Esophagus squamous epithelium (tissue), 5 donors: Measurements from ENCODE around the gene CYTH2. TPM values are rescaled to one million over a fixed set of nuclear protein-coding genes. Genes with fewer than 3 reads are reported as not detected.

ENCODE experiments used
- DNase-seq: peaks from one replicate; lab custom pipeline; 2025; lab: John Stamatoyannopoulos, UW
- H3K27ac ChIP-seq, 4 donors: fragments of 200-600 bp; sonication (generic); one replicate each; pipeline ENCODE4 v1.5.1; 2016 to 2019; ENCODE audit warnings: mild to moderate bottlenecking in 1 of 4
- H3K27me3 ChIP-seq, 4 donors: fragments of 200-600 bp; sonication (generic); 1 replicate in 3 of 4; 2 replicates in 1 of 4; pipeline versions ENCODE4 v1.5.1 to v1.6.0; 2017 to 2021; ENCODE audit warnings: antibody characterized with exemption in 1 of 4
- H3K36me3 ChIP-seq, 3 donors: fragments of 200-600 bp; sonication (generic); one replicate each; pipeline ENCODE4 v1.5.1; 2016 to 2019
- H3K4me1 ChIP-seq, 3 donors: fragments of 200-600 bp; sonication (generic); one replicate each; pipeline ENCODE4 v1.5.1; 2017 to 2019
- H3K4me3 ChIP-seq, 4 donors: fragments of 200-600 bp; sonication (generic); 1 replicate in 3 of 4; 2 replicates in 1 of 4; pipeline ENCODE4 v1.5.1; 2016 to 2019; ENCODE audit warnings: mild to moderate bottlenecking in 2 of 4, moderate library complexity in 1 of 4
- H3K9me3 ChIP-seq, 3 donors: fragments of 200-600 bp; sonication (generic); one replicate each; pipeline ENCODE4 v1.5.1; 2016 to 2019
- CTCF ChIP-seq, 6 experiments: fragments of 450-650 bp in 4 of 6; fragments of 200-600 bp in 2 of 6; sonication (generic) in 2 of 6; IDR thresholded peaks; one replicate each; pipeline ENCODE4 v1.5.1; 2016 to 2019; ENCODE audit warnings: antibody characterized with exemption in 6 of 6, mild to moderate bottlenecking in 4 of 6, moderate library complexity in 4 of 6
- POLR2A ChIP-seq, 4 donors: fragments of 450-650 bp; IDR thresholded peaks; one replicate each; pipeline ENCODE4 v1.6.1; 2017; ENCODE audit warnings: antibody characterized with exemption in 4 of 4, mild to moderate bottlenecking in 4 of 4, moderate library complexity in 3 of 4
- WGBS, 2 donors: methylation state at CpG; one replicate each; pipeline ENCODE4 v1.1.5; 2018; 5-methylcytosine and 5-hydroxymethylcytosine counted together
- intact Hi-C: fragments of 100-400 bp; cut with DNase I; formaldehyde crosslinking; loops from one replicate; pipeline ENCODE4 v1.15.0; 2022
- total RNA-seq, 4 donors: library from RNA; depleted of rRNA; stranded (reverse); fragments of >200 nt; gene quantifications; one replicate each; pipeline ENCODE4 v1.1.0, GENCODE V29; 2016
- donor health status: DM: yes; HTN: yes; CAD: no.

Gene CYTH2
- total RNA-seq, 4 donors from 2014 or later: 40.8 to 101 (median 47.8) TPM

DNA sequence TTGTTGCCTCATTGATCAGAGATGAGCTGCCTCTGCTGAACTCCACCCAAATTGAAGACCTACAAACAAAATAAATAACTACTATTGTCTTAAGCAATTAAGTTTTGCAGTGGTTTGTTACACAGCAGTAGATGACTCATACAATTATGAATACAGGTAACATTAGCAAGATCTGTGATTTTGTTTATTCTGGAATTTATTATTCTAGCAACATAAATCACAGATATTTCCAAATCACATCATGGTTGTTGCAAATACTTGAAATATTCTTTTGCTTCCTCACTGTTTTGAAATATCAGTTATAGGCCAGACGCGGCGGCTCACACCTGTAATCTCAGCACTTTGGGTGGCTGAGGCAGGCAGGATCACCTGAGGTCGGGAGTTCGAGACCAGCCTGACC lies 55.6 kb downstream of the CYTH2 start:
- no peaks in the 10 kb centered on the region for H3K36me3 ChIP-seq
- no peak for DNase-seq
- TF ChIP-seq POLR2A (IDR thresholded peaks at IDR 0.05): no peak
- TF ChIP-seq CTCF (IDR thresholded peaks at IDR 0.05): no peak
- no peak overlapping the region for H3K27ac ChIP-seq
- intact Hi-C loops: no loop called here
- 80 to 98% methylated on average over 5 of the region's 5 CpGs for WGBS, 2 donors
- H3K4me3 ChIP-seq: no peak overlapping the region
- H3K27me3 ChIP-seq: peaks cover 0 to 2% (median 0%) of the 10 kb centered on the region in 4 donors
- H3K4me1 ChIP-seq: no peaks in the 10 kb centered on the region
- peaks cover 0 to 39% (median 17%) of the 10 kb centered on the region in 3 donors for H3K9me3 ChIP-seq

- Histone ChIP-seq H3K4me1 (no peaks in the 10 kb centered on the region), H3K27me3 (peaks cover 0 to 6% (median 0%) of the 10 kb centered on the region in 4 donors), H3K27ac (no peak overlapping the region), H3K4me3 (no peak overlapping the region), H3K9me3 (peaks cover 0 to 36% (median 15%) of the 10 kb centered on the region in 3 donors), H3K36me3 (no peaks in the 10 kb centered on the region)
- WGBS, 2 donors: 94% methylated on average over 3 of the region's 4 CpGs; no CpG with 5 or more reads in 1 of the 2 donors
- intact Hi-C loops: no loop called here
- no peak for DNase-seq
- TF ChIP-seq CTCF (IDR thresholded peaks at IDR 0.05) (no peak), POLR2A (IDR thresholded peaks at IDR 0.05) (no peak)
Measured at GRCh38 chr19:48529156-48529555, 60.0 kb downstream of the CYTH2 start.

DNA sequence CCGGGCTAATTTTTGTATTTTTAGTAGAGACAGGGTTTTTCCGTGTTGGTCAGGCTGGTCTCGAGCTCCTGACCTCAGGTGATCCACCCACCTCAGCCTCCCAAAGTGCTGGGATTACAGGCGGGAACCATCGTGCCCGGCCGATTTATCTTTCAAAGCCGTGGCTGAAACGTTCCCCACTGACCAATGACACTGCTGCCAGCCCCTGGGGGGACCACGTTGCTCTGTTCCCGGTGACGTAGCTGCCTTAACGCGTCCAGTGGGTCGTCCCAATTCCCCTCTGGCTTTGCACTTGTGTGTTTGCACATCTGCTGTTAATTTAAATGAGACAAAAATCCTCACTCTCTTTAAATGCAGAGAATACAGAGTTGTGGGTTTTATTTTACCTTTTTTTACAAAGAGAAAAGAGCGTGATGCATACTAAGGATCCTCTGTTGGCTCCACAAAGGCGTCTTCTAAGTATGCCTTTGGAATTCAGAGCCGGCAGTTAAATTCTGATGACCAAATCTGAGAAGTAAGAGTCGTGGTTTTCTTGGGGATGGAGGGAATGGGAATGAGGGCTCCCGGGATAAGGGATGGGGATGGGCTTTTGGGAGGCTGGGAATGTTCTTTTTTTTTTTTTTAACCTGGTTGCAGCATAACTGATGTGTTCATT lies 61.0 kb downstream of the CYTH2 start:
- H3K36me3 ChIP-seq: no peaks in the 10 kb centered on the region
- peaks cover 0 to 32% (median 10%) of the 10 kb centered on the region in 3 donors for H3K9me3 ChIP-seq
- WGBS, 2 donors: 60 to 67% methylated on average over 18 to 20 of the region's 20 CpGs
- intact Hi-C loops: no loop called here
- no peaks in the 10 kb centered on the region for H3K4me1 ChIP-seq
- H3K4me3 ChIP-seq: no peak overlapping the region
- H3K27ac ChIP-seq: no peak overlapping the region
- H3K27me3 ChIP-seq: peaks cover 0 to 6% (median 0%) of the 10 kb centered on the region in 4 donors
- DNase-seq: no peak
- TF ChIP-seq POLR2A (IDR thresholded peaks at IDR 0.05) (no peak), CTCF (IDR thresholded peaks at IDR 0.05) (no peak)

DNA sequence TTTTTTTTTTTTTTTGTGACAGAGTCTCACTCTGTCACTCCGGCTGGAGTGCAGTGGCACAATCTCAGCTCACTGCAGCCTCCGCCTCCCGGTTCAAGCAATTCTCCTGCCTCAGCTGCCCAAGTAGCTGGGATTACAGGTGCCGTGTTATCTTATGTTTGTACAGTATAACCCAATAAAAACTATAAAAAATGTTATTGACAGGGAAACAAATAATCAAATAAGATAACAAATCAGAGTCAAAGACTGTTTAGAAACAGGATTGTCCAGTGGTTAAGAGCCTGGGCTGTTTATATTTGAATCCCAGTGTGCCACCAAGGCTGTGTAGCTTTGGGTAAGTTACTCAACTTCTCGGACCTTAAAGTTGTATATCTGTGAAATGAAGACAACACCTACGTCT lies 61.6 kb downstream of the CYTH2 start:
- no peaks in the 10 kb centered on the region for H3K36me3 ChIP-seq
- no peak overlapping the region for H3K27ac ChIP-seq
- peaks cover 0 to 32% (median 10%) of the 10 kb centered on the region in 3 donors for H3K9me3 ChIP-seq
- DNase-seq: no peak
- no peak overlapping the region for H3K4me3 ChIP-seq
- WGBS, 2 donors: 72% methylated on average over 6 of the region's 6 CpGs
- no peak for TF ChIP-seq CTCF (IDR thresholded peaks at IDR 0.05)
- no peak for TF ChIP-seq POLR2A (IDR thresholded peaks at IDR 0.05)
- H3K27me3 ChIP-seq: peaks cover 0 to 6% (median 0%) of the 10 kb centered on the region in 4 donors
- intact Hi-C loops: no loop called here
- H3K4me1 ChIP-seq: no peaks in the 10 kb centered on the region

Other genes starting within 250 kb of the CYTH2 start
- 10 to 100 TPM in 3 of 4 donors, 1 to 10 TPM in 1; 9.7 to 21.9 (median 11.3) TPM for gene CARD8, start 213.5 kb upstream of the CYTH2 start, total RNA-seq
- gene ZNF114, start 199.3 kb upstream of the CYTH2 start, total RNA-seq: not detected
- gene EMP3, start 143.8 kb upstream of the CYTH2 start, total RNA-seq: 10 to 100 TPM in 1 of 4 donors, 1 to 10 TPM in 3; 2.0 to 23.7 (median 6.0) TPM
- gene TMEM143, start 105.4 kb upstream of the CYTH2 start, total RNA-seq: 1 to 10 TPM; 3.2 to 9.3 (median 6.2) TPM
- not detected for gene SYNGR4, start 105.0 kb upstream of the CYTH2 start, total RNA-seq
- 10 to 100 TPM; 63.5 to 87.4 (median 70.2) TPM for gene KDELR1, start 77.8 kb upstream of the CYTH2 start, total RNA-seq
- under 1 TPM; 0.09 to 0.47 (median 0.15) TPM for gene GRIN2D, start 75.7 kb upstream of the CYTH2 start, total RNA-seq
- 10 to 100 TPM; 33.0 to 43.9 (median 34.6) TPM for gene GRWD1, start 23.4 kb upstream of the CYTH2 start, total RNA-seq
- 1 to 10 TPM in 1 of 4 donors, under 1 TPM in 3; 0.57 to 1.3 (median 0.92) TPM for gene KCNJ14, start 13.8 kb upstream of the CYTH2 start, total RNA-seq
- 1 to 10 TPM; 2.1 to 7.8 (median 2.8) TPM for gene LMTK3, start 42.5 kb downstream of the CYTH2 start, total RNA-seq
- gene SULT2B1, start 82.8 kb downstream of the CYTH2 start, total RNA-seq: 100 to 1,000 TPM in 2 of 4 donors, 10 to 100 TPM in 2; 84.8 to 253 (median 150) TPM
- gene SPACA4, start 137.4 kb downstream of the CYTH2 start, total RNA-seq: 1 to 10 TPM in 3 of 4 donors, not detected in 1; 1.3 to 1.7 (median 1.4) TPM
- 10 to 100 TPM in 1 of 4 donors, 1 to 10 TPM in 3; 3.1 to 12.3 (median 8.6) TPM for gene FAM83E, start 145.7 kb downstream of the CYTH2 start, total RNA-seq
- 1,000 to 10,000 TPM; 1,870 to 2,808 (median 2,491) TPM for gene RPL18, start 149.8 kb downstream of the CYTH2 start, total RNA-seq
- 10 to 100 TPM in 2 of 4 donors, 1 to 10 TPM in 2; 7.0 to 10.9 (median 9.7) TPM for gene SPHK2, start 150.1 kb downstream of the CYTH2 start, total RNA-seq
- gene DBP, start 168.0 kb downstream of the CYTH2 start, total RNA-seq: 10 to 100 TPM in 3 of 4 donors, 1 to 10 TPM in 1; 4.2 to 16.2 (median 11.7) TPM
- 1 to 10 TPM; 1.4 to 6.9 (median 5.2) TPM for gene CA11, start 176.8 kb downstream of the CYTH2 start, total RNA-seq
- gene NTN5, start 203.6 kb downstream of the CYTH2 start, total RNA-seq: under 1 TPM in 1 of 4 donors, not detected in 3; 0.57 TPM
- 100 to 1,000 TPM in 1 of 4 donors, 10 to 100 TPM in 3; 12.2 to 125 (median 38.5) TPM for gene FUT2, start 226.6 kb downstream of the CYTH2 start, total RNA-seq